ENCODE measurements around the gene NUP155. TPM values are rescaled to one million over a fixed set of nuclear protein-coding genes. Genes with fewer than 3 reads are reported as not detected.
"Not testable (repeated sequence)": the region's sequence is repeated elsewhere in the genome, so short reads cannot be mapped to it uniquely, and the experiment has no call there.

The NUP155 gene
- 16.3 TPM for polyA plus RNA-seq
- long read RNA-seq, donor 1, partial matches to known transcripts = 0 of 1 reads
- long read RNA-seq, donor 1, other reads (novel, unspliced or antisense) = 0 of 1 reads
- long read RNA-seq, donor 2 = 0 reads
- long read RNA-seq, donor 3 = 0 reads
- long read RNA-seq, donor 4 = 0 reads
- long read RNA-seq, donor 5 = 0 reads
- long read RNA-seq, donor 6, full-length matches to known transcripts = 1 of 1 reads
- long read RNA-seq, donor 6, partial matches to known transcripts = 0 of 1 reads
- long read RNA-seq, donor 6, other reads (novel, unspliced or antisense) = 0 of 1 reads
- long read RNA-seq, donor 7 = 0 reads
- long read RNA-seq, donor 8, partial matches to known transcripts = 0 of 2 reads
- long read RNA-seq, donor 8, other reads (novel, unspliced or antisense) = 0 of 2 reads
- long read RNA-seq, donor 9 = 0 reads
- long read RNA-seq, donor 10, full-length matches to known transcripts = 1 of 1 reads
- long read RNA-seq, donor 10, partial matches to known transcripts = 0 of 1 reads
- long read RNA-seq, donor 10, other reads (novel, unspliced or antisense) = 0 of 1 reads
- long read RNA-seq, donor 11 = 0 reads

DNA sequence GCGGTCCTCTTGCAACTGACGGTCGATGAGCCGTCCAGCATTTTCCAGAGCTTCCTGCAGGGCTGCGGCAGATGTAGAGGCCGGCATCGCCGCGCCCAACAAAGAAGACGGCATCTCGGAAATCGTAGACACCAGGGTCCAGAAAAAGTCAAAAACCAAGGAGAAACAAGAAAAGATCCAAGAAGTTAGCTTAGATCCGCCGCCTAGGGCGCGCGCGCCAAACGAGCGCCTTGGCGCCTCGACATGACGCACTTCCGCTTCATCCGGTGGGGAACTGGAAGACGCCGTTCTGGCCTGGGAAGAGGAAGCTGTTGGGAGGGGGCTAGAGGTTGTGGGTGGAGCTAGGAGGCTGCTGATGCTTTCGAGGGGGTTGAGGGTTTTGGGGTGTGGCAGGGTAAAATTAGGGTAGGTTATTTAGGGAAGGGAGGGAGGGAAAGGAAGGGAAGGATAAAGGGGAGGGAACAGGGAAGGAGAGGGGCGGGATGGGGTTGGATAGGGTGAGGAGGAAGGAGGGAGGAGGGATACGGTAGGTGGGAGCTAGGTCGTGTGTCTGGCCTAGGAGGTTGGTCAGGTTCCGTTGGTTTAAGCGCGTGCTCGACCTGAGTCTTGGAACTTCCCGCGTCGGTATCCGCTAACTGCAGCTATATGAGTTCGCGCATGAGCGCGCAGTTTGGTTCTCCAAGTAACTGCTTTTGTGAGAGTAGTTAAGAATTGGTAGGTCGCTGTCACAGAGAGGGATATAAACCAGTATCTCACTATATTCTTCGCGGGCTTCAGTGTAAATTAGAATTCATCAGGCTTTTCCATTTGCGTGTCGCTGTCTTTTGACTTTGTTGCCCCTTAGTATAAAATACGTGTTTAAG, at the start of gene NUP155:
Gene NUP155, minus strand, starts transcription at position 243 of the 863 bp plus-strand sequence. Its CDS starts 129 bp downstream, at position 114.
- WGBS (ENCODE audit: insufficient coverage, low lambda C conversion rate) = 0% methylated on average over 1 of the region's 49 CpGs
- H3K36me3 ChIP-seq (ENCODE audit: control insufficient read depth, insufficient read depth, low read length) = no peaks in the 10 kb centered on the region
- peaks cover 2% of the 10 kb centered on the region for H3K27me3 ChIP-seq (ENCODE audit: control insufficient read depth, insufficient read depth, low read length)
- peak; percentile 94 to 97 for DNase-seq
- no peaks in the 10 kb centered on the region for H3K4me1 ChIP-seq (ENCODE audit: control insufficient read depth, insufficient read depth, low read length)
- H3K4me3 ChIP-seq (ENCODE audit: low read length) = peak within 1 kb of the TSS; percentile 88
- H3K27ac ChIP-seq (ENCODE audit: low read length) = peak within 1 kb of the TSS; percentile 72
- H3K9me3 ChIP-seq (ENCODE audit: control insufficient read depth, low read depth, low read length) = no peaks in the 10 kb centered on the region

DNA sequence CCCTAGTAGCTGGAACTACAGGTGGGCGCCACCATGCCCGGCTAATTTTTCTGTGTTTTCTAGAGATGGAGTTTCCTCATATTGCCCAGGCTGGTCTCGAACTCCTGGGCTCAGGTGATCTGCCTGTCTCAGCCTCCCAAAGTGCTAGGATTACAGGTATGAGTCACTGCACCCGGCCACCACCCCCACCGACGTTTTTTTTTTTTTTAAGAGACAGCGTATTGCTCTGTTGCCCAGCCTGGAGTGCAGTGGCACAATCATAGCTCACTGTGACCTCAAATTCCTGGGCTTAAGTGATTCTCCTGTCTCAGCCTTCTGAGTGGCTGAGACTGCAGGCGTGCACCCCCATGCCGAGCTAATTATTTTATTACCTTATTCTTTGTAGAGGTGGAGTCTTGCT, 46.4 kb upstream of the NUP155 start:
- no peaks in the 10 kb centered on the region for H3K4me1 ChIP-seq (ENCODE audit: control insufficient read depth, insufficient read depth, low read length)
- peaks cover 4% of the 10 kb centered on the region for H3K9me3 ChIP-seq (ENCODE audit: control insufficient read depth, low read depth, low read length)
- no peak overlapping the region for H3K27ac ChIP-seq (ENCODE audit: low read length)
- H3K27me3 ChIP-seq (ENCODE audit: control insufficient read depth, insufficient read depth, low read length) = no peaks in the 10 kb centered on the region
- peaks cover 18% of the 10 kb centered on the region for H3K36me3 ChIP-seq (ENCODE audit: control insufficient read depth, insufficient read depth, low read length)
- no peak overlapping the region for H3K4me3 ChIP-seq (ENCODE audit: low read length)
- no CpG with 5 or more reads among the region's 9 CpGs for WGBS (ENCODE audit: insufficient coverage, low lambda C conversion rate)
- no peak for DNase-seq

DNA sequence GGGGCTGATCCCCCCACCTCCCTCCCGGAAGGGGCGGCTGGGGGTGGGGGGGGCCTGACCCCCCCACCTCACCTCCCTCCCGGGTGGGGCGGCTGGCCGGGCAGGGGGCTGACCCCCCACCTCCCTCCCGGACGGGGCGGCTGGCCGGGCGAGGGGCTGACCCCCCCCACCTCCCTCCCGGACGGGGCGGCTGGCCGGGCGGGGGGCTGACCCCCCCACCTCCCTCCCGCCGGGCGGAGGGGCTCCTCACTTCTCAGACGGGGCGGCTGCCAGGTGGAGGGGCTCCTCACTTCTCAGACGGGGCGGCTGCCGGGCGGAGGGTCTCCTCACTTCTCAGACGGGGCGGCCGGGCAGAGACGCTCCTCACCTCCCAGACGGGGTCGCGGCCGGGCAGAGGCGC, 44.5 kb upstream of the NUP155 start:
- DNase-seq; H3K4me3 ChIP-seq (ENCODE audit: low read length); H3K9me3 ChIP-seq (ENCODE audit: control insufficient read depth, low read depth, low read length); H3K4me1 ChIP-seq (ENCODE audit: control insufficient read depth, insufficient read depth, low read length); H3K27ac ChIP-seq (ENCODE audit: low read length); H3K27me3 ChIP-seq (ENCODE audit: control insufficient read depth, insufficient read depth, low read length): not testable (repeated sequence)
- peaks cover 15% of the 10 kb centered on the region for H3K36me3 ChIP-seq (ENCODE audit: control insufficient read depth, insufficient read depth, low read length)
- WGBS (ENCODE audit: insufficient coverage, low lambda C conversion rate) = no CpG with 5 or more reads among the region's 33 CpGs

DNA sequence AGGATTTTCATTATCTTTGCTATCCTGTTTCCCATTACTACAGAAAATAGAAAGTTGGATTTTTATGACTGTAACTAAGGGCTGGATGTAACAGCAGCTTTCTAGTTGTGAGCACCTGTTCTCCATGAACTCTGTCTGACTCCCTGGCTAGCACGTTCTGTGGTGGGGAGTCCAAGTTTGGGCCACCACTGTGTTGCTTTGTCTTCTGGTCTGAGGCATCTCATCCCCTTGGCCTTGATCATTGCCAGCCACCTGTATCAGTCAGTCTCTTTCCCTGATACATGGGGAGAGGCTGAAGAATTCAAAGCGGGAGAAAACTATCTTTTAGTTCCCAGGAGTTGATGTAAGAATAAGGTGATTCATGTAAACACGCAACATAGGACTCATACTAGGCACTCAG, 41.6 kb upstream of the NUP155 start:
- H3K36me3 ChIP-seq (ENCODE audit: control insufficient read depth, insufficient read depth, low read length) = peaks cover 20% of the 10 kb centered on the region
- no peak for DNase-seq
- H3K4me1 ChIP-seq (ENCODE audit: control insufficient read depth, insufficient read depth, low read length) = no peaks in the 10 kb centered on the region
- peaks cover 4% of the 10 kb centered on the region for H3K9me3 ChIP-seq (ENCODE audit: control insufficient read depth, low read depth, low read length)
- no peak overlapping the region for H3K27ac ChIP-seq (ENCODE audit: low read length)
- WGBS (ENCODE audit: insufficient coverage, low lambda C conversion rate) = 100% methylated on average over 1 of the region's 3 CpGs
- H3K4me3 ChIP-seq (ENCODE audit: low read length) = no peak overlapping the region
- no peaks in the 10 kb centered on the region for H3K27me3 ChIP-seq (ENCODE audit: control insufficient read depth, insufficient read depth, low read length)

DNA sequence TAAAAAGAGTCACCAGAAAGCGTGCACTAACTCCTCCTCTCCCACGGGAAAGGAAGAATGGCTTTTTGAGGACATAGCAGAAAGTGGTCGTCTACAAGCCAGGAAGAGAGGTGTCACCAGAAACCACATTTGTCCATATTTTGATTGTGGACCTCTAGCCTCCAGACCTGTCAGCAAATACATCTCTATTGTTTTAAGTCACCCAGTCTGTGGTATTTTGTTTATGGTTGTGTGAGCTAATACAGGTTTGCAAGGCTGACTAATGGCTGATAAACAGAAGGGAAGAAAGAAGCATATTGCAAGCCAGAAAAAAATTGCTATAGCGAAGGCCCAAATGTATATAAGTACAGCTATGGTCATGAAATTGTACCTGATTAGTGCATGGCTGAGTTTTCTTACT, 29.6 kb upstream of the NUP155 start:
- no peaks in the 10 kb centered on the region for H3K27me3 ChIP-seq (ENCODE audit: control insufficient read depth, insufficient read depth, low read length)
- WGBS (ENCODE audit: insufficient coverage, low lambda C conversion rate) = 100% methylated on average over 1 of the region's 4 CpGs
- DNase-seq = no peak
- peaks cover 21% of the 10 kb centered on the region for H3K36me3 ChIP-seq (ENCODE audit: control insufficient read depth, insufficient read depth, low read length)
- no peaks in the 10 kb centered on the region for H3K9me3 ChIP-seq (ENCODE audit: control insufficient read depth, low read depth, low read length)
- no peak overlapping the region for H3K27ac ChIP-seq (ENCODE audit: low read length)
- no peaks in the 10 kb centered on the region for H3K4me1 ChIP-seq (ENCODE audit: control insufficient read depth, insufficient read depth, low read length)
- no peak overlapping the region for H3K4me3 ChIP-seq (ENCODE audit: low read length)

DNA sequence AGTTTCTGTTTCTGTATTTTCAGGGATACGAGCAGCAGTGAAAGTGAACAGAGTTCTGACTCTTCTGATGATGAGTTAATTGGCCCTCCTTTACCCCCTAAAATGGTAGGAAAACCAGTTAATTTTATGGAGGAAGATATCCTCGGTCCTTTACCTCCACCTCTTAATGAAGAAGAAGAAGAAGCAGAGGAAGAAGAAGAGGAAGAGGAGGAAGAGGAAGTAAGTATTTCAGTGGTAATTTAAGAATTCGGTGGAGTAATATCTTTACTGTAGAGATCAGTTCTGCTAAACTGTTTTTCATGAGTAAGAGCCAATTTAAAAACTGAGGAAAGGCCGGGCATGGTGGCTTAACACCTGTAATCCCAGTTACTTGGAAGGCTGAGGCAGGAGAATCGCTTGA, 25.4 kb upstream of the NUP155 start:
- H3K27ac ChIP-seq (ENCODE audit: low read length) = no peak overlapping the region
- no peak for DNase-seq
- peaks cover 37% of the 10 kb centered on the region for H3K36me3 ChIP-seq (ENCODE audit: control insufficient read depth, insufficient read depth, low read length)
- no peak overlapping the region for H3K4me3 ChIP-seq (ENCODE audit: low read length)
- H3K27me3 ChIP-seq (ENCODE audit: control insufficient read depth, insufficient read depth, low read length) = no peaks in the 10 kb centered on the region
- H3K9me3 ChIP-seq (ENCODE audit: control insufficient read depth, low read depth, low read length) = no peaks in the 10 kb centered on the region
- H3K4me1 ChIP-seq (ENCODE audit: control insufficient read depth, insufficient read depth, low read length) = no peaks in the 10 kb centered on the region
- WGBS (ENCODE audit: insufficient coverage, low lambda C conversion rate) = 93% methylated on average over 3 of the region's 5 CpGs

DNA sequence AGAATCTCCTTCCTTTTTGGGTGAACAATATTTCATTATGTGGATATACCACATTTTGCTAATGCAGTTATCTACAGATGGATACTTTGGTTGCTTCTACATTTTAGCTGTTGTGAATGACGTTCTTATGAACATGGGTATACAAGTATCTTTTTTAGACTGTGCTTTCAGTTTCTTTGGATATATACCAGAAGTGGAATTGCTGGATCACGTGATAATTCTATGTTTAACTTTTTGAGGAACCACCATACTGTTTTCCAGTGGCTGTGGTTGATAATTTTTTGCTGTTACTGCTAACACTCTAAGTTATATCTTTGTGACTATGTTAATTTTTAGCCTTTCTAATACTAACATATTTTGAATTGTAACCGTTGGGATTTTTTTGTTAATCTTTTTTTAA, 20.7 kb upstream of the NUP155 start:
- peaks cover 30% of the 10 kb centered on the region for H3K36me3 ChIP-seq (ENCODE audit: control insufficient read depth, insufficient read depth, low read length)
- H3K9me3 ChIP-seq (ENCODE audit: control insufficient read depth, low read depth, low read length) = no peaks in the 10 kb centered on the region
- no peaks in the 10 kb centered on the region for H3K27me3 ChIP-seq (ENCODE audit: control insufficient read depth, insufficient read depth, low read length)
- WGBS (ENCODE audit: insufficient coverage, low lambda C conversion rate) = 100% methylated on average over 1 of the region's 3 CpGs
- no peak for DNase-seq
- no peaks in the 10 kb centered on the region for H3K4me1 ChIP-seq (ENCODE audit: control insufficient read depth, insufficient read depth, low read length)
- H3K4me3 ChIP-seq (ENCODE audit: low read length) = no peak overlapping the region
- no peak overlapping the region for H3K27ac ChIP-seq (ENCODE audit: low read length)

DNA sequence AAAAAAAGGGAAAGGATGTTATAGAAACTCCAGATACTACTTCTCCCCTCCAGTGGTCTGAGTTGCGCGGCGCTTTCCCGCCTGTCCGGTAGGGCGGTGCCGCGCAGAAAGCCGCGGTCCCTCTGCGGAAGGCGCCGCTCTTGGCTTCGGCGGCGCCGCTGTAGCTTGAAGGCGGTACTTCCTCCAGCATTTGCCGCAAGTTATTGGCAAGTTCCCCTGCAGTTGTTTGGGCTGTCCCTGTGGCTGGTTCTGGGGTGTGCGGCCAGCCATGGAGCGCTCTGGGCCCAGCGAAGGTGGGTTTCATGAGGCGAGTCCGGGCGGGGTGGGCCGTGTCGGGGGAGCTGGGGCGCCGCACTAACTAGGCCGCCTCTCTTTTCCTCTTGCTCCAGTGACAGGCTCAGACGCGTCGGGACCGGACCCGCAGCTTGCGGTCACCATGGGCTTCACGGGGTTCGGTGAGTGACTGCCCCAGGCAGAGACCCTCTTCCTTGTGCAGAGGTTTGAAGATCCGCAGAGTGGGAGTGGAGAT, 8.3 kb upstream of the NUP155 start, which contains the start of gene WDR70:
Gene WDR70, plus strand, starts transcription at position 219 of the 529 bp plus-strand sequence. Its CDS starts 50 bp downstream, at position 269.
- WGBS (ENCODE audit: insufficient coverage, low lambda C conversion rate) = no CpG with 5 or more reads among the region's 39 CpGs
- H3K4me3 ChIP-seq (ENCODE audit: low read length) = peak within 1 kb of the TSS; percentile 76

DNA sequence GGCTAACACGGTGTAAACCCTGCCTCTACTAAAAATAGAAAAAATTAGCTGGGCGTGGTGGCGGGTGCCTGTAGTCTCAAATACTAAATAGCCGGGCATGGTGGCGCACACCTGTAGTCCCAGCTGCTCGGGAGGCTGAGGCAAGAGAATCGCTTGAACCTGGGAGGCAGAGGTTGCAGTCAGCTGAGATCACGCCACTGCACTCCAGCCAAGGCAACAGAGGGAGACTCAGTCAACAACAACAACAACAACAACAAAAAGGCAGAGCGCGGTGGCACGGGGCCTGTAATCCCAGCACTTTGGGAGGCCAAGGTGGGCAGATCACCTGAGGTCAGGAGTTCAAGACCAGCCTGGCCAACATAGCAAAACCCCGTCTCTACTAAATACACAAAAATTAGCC, 7.2 kb upstream of the NUP155 start:
- DNase-seq; H3K4me1 ChIP-seq (ENCODE audit: control insufficient read depth, insufficient read depth, low read length); H3K27ac ChIP-seq (ENCODE audit: low read length); H3K9me3 ChIP-seq (ENCODE audit: control insufficient read depth, low read depth, low read length); H3K27me3 ChIP-seq (ENCODE audit: control insufficient read depth, insufficient read depth, low read length); H3K4me3 ChIP-seq (ENCODE audit: low read length): not testable (repeated sequence)
- peaks cover 10% of the 10 kb centered on the region for H3K36me3 ChIP-seq (ENCODE audit: control insufficient read depth, insufficient read depth, low read length)
- WGBS (ENCODE audit: insufficient coverage, low lambda C conversion rate) = 100% methylated on average over 1 of the region's 12 CpGs

More for the DNA sequence above, 8.3 kb upstream of the NUP155 start, which contains the start of gene WDR70:
- DNase-seq = peak; percentile 74 to 85
- H3K36me3 ChIP-seq (ENCODE audit: control insufficient read depth, insufficient read depth, low read length) = peaks cover 11% of the 10 kb centered on the region
- not testable (repeated sequence) for H3K4me1 ChIP-seq (ENCODE audit: control insufficient read depth, insufficient read depth, low read length); H3K27me3 ChIP-seq (ENCODE audit: control insufficient read depth, insufficient read depth, low read length); H3K27ac ChIP-seq (ENCODE audit: low read length); H3K9me3 ChIP-seq (ENCODE audit: control insufficient read depth, low read depth, low read length)

DNA sequence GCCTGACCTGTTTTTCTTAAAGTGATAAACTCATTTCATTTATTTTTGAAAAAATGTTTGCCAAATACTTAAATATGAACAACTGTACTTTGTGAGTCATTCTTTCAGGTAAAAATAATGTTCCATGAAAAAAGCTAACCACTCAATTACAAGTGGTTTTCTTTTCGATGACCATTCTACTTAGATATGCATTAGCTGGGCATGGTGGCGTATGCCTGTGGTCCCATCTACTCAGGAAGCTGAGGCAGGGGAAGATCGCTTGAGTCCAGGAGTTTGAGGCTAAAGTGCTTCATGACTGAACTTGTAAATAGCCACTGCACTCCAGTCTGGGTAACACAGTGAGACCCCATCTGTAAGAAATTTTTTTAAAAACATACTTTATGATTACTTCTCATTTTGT, 4.2 kb upstream of the NUP155 start:
- WGBS (ENCODE audit: insufficient coverage, low lambda C conversion rate) = 100% methylated on average over 1 of the region's 3 CpGs
- no peak for DNase-seq
- Histone ChIP-seq H3K4me3 (ENCODE audit: low read length) (no peak overlapping the region), H3K4me1 (ENCODE audit: control insufficient read depth, insufficient read depth, low read length) (no peaks in the 10 kb centered on the region), H3K36me3 (ENCODE audit: control insufficient read depth, insufficient read depth, low read length) (no peaks in the 10 kb centered on the region), H3K9me3 (ENCODE audit: control insufficient read depth, low read depth, low read length) (no peaks in the 10 kb centered on the region), H3K27me3 (ENCODE audit: control insufficient read depth, insufficient read depth, low read length) (peaks cover 2% of the 10 kb centered on the region), H3K27ac (ENCODE audit: low read length) (no peak overlapping the region)

All from large intestine (tissue), 12 donors.